ENCODE results near the gene DCDC1.

Gene DCDC1

DNA sequence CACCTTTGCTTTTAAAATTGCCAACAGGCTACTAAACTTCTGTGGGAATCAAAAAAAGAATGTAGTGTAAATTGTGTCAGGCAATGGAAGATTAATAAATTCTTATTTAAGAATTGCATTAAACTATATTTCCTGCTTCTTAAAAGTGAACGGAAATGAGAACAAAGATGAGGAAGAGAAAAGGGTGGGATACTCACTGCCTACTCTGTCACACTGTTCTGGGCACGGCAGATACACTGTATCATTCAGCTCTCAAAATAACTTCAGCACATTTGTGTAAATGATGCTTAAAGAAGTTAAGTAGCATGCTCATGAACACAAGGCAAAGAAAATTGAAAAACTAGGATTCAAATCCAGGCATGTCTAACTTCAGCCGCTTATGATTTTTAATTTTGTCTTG lies 218.7 kb downstream of the DCDC1 start:
- no peak overlapping the region for H3K4me3 ChIP-seq (ENCODE audit: low read depth, low read length)
- TF ChIP-seq, protein P1, sequence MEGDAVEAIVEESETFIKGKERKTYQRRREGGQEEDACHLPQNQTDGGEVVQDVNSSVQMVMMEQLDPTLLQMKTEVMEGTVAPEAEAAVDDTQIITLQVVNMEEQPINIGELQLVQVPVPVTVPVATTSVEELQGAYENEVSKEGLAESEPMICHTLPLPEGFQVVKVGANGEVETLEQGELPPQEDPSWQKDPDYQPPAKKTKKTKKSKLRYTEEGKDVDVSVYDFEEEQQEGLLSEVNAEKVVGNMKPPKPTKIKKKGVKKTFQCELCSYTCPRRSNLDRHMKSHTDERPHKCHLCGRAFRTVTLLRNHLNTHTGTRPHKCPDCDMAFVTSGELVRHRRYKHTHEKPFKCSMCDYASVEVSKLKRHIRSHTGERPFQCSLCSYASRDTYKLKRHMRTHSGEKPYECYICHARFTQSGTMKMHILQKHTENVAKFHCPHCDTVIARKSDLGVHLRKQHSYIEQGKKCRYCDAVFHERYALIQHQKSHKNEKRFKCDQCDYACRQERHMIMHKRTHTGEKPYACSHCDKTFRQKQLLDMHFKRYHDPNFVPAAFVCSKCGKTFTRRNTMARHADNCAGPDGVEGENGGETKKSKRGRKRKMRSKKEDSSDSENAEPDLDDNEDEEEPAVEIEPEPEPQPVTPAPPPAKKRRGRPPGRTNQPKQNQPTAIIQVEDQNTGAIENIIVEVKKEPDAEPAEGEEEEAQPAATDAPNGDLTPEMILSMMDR (IDR thresholded peaks at IDR 0.05; ENCODE audit: low read depth, low read length): no peak

GRCh38 chr11:31150011-31150410 lies 219.5 kb downstream of the DCDC1 start:
- H3K4me3 ChIP-seq (ENCODE audit: low read depth, low read length): no peak overlapping the region
- TF ChIP-seq, protein P1 (IDR thresholded peaks at IDR 0.05; ENCODE audit: low read depth, low read length): no peak

DNA sequence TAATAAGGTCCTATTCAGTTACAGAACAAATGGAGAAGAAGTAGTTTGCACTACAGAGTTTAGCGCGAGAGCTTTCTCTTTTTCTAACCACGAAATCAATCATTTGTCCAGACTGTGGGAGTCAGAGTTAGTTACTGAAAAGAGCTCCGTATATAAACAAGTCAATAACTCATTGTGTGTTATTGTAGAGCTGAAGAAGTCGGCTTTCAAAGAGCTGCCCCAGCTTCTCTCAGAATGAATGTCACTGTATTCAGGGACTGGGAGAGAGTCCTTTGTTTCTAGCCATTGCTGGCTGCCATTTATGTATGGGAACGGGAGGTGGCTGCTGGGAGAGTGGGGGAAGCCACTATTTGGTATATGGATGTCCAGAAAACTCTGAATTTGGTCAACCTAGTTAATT lies 227.8 kb downstream of the DCDC1 start:
- TF ChIP-seq, protein P1 (IDR thresholded peaks at IDR 0.05; ENCODE audit: low read depth, low read length): no peak
- no peak overlapping the region for H3K4me3 ChIP-seq (ENCODE audit: low read depth, low read length)

DNA sequence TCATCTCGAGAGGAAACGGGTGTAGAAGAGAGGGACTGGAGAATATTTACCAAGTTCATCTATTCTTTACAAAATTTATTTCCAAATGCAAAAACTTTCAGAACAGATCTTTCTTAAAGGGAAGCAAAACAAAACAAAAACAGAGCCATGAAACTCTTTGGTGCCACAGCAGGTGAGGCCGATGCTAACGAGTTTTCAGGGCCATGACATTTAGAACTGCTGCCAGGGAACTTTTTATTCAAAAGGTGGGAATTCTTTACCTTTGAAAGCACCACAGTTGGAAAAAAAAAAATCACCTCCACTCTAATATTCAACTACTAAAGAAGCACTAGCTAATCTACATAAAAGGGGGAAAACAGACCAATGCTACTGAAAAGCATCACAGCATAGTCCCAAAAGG lies 230.1 kb downstream of the DCDC1 start:
- H3K4me3 ChIP-seq (ENCODE audit: low read depth, low read length): no peak overlapping the region
- TF ChIP-seq, protein P1 (IDR thresholded peaks at IDR 0.05; ENCODE audit: low read depth, low read length): no peak

DNA sequence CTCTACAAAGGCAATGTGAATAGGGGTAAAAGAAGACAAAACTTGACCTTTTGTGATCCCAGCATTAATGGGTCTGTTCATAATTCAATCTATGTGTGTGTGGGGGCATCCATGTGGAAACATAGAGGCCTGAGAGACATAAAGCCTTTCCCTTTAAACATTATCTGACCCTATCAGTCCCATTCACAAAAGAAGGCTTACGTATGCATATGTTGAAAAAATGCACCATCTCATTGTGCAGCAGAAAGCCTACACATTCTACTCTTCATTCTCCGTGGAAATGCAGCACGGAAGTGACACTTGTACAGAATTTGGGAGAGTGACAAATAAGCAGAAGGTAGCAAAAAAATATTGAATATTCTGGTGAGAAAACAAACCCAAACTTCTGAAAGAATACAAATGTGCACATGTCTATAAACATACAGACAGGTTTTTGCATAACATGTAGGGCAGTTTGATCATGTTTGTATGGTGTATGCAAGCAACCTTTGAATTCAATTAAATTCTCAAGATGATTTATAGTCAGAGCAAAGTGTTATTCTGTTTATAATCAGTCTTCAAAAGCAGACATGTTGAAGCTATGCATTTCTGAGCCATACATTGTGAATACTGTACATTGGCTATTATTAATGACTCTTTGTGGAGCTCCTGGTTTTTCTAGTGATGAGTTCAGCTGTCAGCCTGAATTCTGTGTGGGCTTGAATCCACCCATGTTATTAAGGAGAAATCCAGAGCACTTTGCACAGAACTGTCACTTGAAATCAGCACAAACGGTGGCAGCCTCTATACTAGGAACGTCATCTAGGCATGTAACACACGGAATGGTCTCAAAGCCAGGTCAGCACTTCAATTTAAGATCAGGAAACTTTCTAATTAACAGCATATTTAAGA lies 236.8 kb downstream of the DCDC1 start:
- no peak overlapping the region for H3K4me3 ChIP-seq (ENCODE audit: low read depth, low read length)
- TF ChIP-seq, protein P1 (IDR thresholded peaks at IDR 0.05; ENCODE audit: low read depth, low read length): no peak

- TF ChIP-seq, protein P1 (IDR thresholded peaks at IDR 0.05; ENCODE audit: low read depth, low read length): no peak
- H3K4me3 ChIP-seq (ENCODE audit: low read depth, low read length): no peak overlapping the region
Observed at GRCh38 chr11:31131760-31132159, 237.8 kb downstream of the DCDC1 start.

DNA sequence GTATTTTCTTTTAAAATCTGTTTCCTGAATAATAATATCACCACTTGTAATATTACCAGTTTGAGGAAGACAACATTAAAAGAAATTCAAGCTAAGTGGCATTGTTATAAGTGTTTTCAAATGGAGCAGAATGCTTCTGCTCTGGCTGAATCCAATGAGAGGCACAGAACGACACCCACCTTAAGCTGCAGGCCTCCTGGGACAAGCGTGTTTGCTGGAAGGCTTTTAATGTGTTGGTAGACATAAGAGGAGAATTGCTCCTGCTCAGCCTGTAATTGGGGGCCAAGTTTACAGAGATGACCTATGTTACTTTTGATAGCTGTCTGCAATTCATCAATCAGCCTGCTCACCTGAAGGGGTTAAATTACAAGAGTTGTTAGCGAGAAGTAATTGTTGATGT lies 242.2 kb downstream of the DCDC1 start:
- no peak overlapping the region for H3K4me3 ChIP-seq (ENCODE audit: low read depth, low read length)
- TF ChIP-seq, protein P1 (IDR thresholded peaks at IDR 0.05; ENCODE audit: low read depth, low read length): no peak
